ENCODE data around the gene CPSF4. TPM values are rescaled to one million over a fixed set of nuclear protein-coding genes. Genes with fewer than 3 reads are reported as not detected.

Gene CPSF4
- total RNA-seq, 1 experiment from 2014 or later: 98.2 TPM

- H3K9me3 Mint-ChIP-seq: peaks cover 3 to 7% of the 10 kb centered on the region in 2 experiments
- H3K27ac ChIP-seq (ENCODE audit: insufficient read length, low read depth, low read length): peak within 1 kb of the TSS; percentile 75
- H4K91ac ChIP-seq (ENCODE audit: insufficient read length, low read depth, low read length): no peak within 1 kb of the TSS
- no peaks in the 10 kb centered on the region for H3K27me3 Mint-ChIP-seq (ENCODE audit: low read depth)
- no peak within 1 kb of the TSS for H4K5ac ChIP-seq (ENCODE audit: insufficient read length, low read depth, low read length)
- H3K9ac ChIP-seq (ENCODE audit: extremely low read depth, insufficient read length, low read length): peak within 1 kb of the TSS; percentile 89
- no peak within 1 kb of the TSS for H3K56ac ChIP-seq (ENCODE audit: insufficient read length, low read depth, low read length)
- H4K8ac ChIP-seq (replicated peaks; ENCODE audit: insufficient read length, low read depth, low read length): no peak within 1 kb of the TSS
- no peak within 1 kb of the TSS for H2AFZ ChIP-seq (ENCODE audit: low read length)
- H2BK120ac ChIP-seq (ENCODE audit: low read depth, low read length, poor library complexity, severe bottlenecking): no peak within 1 kb of the TSS
- no peak within 1 kb of the TSS for H3K4ac ChIP-seq (ENCODE audit: low read depth, low read length)
- H3T11ph ChIP-seq (ENCODE audit: low read length): no peak within 1 kb of the TSS
- WGBS (ENCODE audit: extremely low coverage, insufficient read length, low lambda C conversion rate): no CpG with 5 or more reads among the region's 68 CpGs
- H3K4me1 Mint-ChIP-seq: peaks cover 14 to 21% of the 10 kb centered on the region in 2 experiments
- no peak within 1 kb of the TSS for H2BK12ac ChIP-seq (ENCODE audit: insufficient read length, low read depth, low read length)
- H3K4me3 Mint-ChIP-seq: peak within 1 kb of the TSS; percentile 98
- peak; percentile 94 for DNase-seq
- no peak within 1 kb of the TSS for H2BK20ac ChIP-seq (ENCODE audit: low read depth, low read length, poor library complexity, severe bottlenecking)
- H3K23me2 ChIP-seq (ENCODE audit: insufficient read length, low read depth, low read length, poor library complexity, severe bottlenecking): peaks cover 12% of the 10 kb centered on the region
- H3K27me3 ChIP-seq (ENCODE audit: insufficient read depth, low read length): no peaks in the 10 kb centered on the region
- H3K23ac ChIP-seq (ENCODE audit: insufficient read length, low read depth, low read length): no peak within 1 kb of the TSS
- H3K36me3 Mint-ChIP-seq (ENCODE audit: insufficient read depth in 1 of 3, low read depth in 3 of 3): peaks cover 27 to 35% (median 31%) of the 10 kb centered on the region in 3 experiments
- peak within 1 kb of the TSS; percentile 60 for H2BK5ac ChIP-seq (ENCODE audit: insufficient read length, low read length)
- TF ChIP-seq, protein P1, sequence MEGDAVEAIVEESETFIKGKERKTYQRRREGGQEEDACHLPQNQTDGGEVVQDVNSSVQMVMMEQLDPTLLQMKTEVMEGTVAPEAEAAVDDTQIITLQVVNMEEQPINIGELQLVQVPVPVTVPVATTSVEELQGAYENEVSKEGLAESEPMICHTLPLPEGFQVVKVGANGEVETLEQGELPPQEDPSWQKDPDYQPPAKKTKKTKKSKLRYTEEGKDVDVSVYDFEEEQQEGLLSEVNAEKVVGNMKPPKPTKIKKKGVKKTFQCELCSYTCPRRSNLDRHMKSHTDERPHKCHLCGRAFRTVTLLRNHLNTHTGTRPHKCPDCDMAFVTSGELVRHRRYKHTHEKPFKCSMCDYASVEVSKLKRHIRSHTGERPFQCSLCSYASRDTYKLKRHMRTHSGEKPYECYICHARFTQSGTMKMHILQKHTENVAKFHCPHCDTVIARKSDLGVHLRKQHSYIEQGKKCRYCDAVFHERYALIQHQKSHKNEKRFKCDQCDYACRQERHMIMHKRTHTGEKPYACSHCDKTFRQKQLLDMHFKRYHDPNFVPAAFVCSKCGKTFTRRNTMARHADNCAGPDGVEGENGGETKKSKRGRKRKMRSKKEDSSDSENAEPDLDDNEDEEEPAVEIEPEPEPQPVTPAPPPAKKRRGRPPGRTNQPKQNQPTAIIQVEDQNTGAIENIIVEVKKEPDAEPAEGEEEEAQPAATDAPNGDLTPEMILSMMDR (conservative IDR thresholded peaks at IDR 0.05): no peak
- H4K20me1 ChIP-seq (ENCODE audit: control insufficient read depth, insufficient read depth, insufficient read length): no peaks in the 10 kb centered on the region
- no peak within 1 kb of the TSS for H2BK15ac ChIP-seq (ENCODE audit: low read depth, low read length)
- peaks cover 4% of the 10 kb centered on the region; the same call in 1 of the 2 replicates for H3K4me1 ChIP-seq (ENCODE audit: insufficient read depth, low read length)
- peaks cover 17% of the 10 kb centered on the region for H3K79me2 ChIP-seq (ENCODE audit: insufficient read depth, low read length)
- H3K14ac ChIP-seq (ENCODE audit: insufficient read depth, low read length): peak within 1 kb of the TSS; percentile 62
- no peak within 1 kb of the TSS for H2AK5ac ChIP-seq (ENCODE audit: insufficient read length, low read length)
- peak within 1 kb of the TSS; percentile 100 for H3K27ac Mint-ChIP-seq
- H3K18ac ChIP-seq (ENCODE audit: insufficient read length, low read depth, low read length): peak within 1 kb of the TSS; percentile 93
- H3K79me1 ChIP-seq (ENCODE audit: insufficient read depth, low read depth, low read length, poor library complexity, severe bottlenecking): no peaks in the 10 kb centered on the region
- no peaks in the 10 kb centered on the region for H3K9me3 ChIP-seq (ENCODE audit: control insufficient read depth, low read depth, low read length)
- peak within 1 kb of the TSS; percentile 98 for H3K4me2 ChIP-seq (ENCODE audit: insufficient read depth, insufficient read length, low read length)
Observed at GRCh38 chr7:99499721-99500636, 61.2 kb downstream of the CPSF4 start, which contains the start of gene ZNF394. Gene ZNF394 (minus strand): TSS chr7:99500281. CDS start chr7:99500093, 188 bp downstream.

All from H9 (cell line).